GM21825 (cell line): ENCODE data around the gene COA1.
A peak's percentile ranks its signal among the peaks of the same experiment; 100 is the strongest.
"Not testable (repeated sequence)": the region's sequence is repeated elsewhere in the genome, so short reads cannot be mapped to it uniquely, and the experiment has no call there.

Experiments
- ATAC-seq: cut with Tn5 transposase; IDR thresholded peaks from one replicate; pipeline ENCODE4 v1.9.1; 2021; ENCODE audit warnings: mild to moderate bottlenecking, moderate library complexity; ENCODE audit not compliant: unreplicated experiment

Gene COA1

DNA sequence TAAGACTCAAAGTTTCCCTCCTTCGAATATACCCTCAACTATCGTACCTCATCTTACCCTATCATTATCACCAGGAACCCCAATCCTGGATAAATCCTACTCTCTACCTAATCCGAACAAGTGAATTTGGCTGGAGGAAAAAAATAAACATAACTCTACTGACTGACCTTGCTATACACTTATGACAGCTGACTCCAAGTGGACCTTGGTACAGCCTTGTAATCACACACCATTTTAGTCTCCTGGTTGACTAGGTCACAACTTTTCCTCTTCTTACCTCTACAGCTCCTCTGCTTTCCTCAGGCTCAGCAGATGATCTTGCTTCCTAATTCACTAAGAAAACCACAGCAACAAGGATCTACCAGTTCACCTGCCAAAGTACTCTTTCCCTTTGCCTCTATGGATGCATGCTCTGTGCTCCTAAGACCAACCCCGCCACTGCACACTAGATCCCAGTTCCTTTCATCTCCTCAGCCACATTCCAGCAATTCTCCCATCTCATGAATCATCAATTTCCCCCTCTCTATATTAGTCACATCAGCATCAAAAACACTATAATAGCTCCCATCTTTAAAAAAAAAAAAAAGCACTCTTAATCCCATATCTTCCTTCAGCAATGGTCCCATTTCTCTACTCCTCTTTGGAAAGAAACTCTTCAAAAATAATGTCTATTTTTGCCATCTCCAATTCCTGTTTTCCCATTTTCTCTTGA lies 35.5 kb downstream of the COA1 start:
- no peak for ATAC-seq

DNA sequence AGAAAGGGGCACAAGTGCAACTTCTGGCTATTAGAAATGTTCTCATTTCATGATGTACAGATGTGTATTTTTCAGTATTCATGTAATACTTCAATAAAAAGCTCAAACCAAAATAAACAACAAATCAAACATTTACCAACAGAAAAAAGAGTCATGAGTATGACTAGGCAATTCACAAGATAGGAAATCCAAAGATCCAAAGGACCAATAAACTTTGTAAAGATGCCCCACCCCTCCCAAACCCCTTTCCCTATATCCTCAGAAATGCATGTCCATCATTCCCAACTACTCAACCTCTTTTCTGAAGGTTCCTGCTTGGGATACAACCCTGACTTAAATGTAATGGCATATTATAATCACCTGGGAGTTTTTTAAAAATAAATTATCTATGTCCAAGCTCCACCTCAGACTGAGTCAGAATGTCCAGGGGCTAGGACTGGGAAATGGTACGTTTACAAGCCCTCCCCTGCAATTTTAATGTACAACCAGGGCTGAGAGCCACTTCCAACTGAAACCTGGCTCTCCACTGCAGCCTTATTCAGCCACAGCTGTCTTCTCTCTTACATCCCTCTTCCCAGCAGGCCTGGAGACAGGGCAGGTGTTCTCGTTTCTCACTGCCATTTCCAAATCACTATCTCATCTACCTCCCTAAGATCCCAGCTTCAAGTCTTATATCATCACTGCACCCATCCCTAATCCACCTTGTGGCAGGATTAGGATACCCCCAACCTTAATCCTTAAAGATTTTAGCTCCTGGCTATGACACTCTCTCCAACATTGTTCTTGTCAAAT lies 36.5 kb downstream of the COA1 start:
- no peak for ATAC-seq

GRCh38 chr7:43691611-43692010 lies 37.7 kb downstream of the COA1 start:
- no peak for ATAC-seq

DNA sequence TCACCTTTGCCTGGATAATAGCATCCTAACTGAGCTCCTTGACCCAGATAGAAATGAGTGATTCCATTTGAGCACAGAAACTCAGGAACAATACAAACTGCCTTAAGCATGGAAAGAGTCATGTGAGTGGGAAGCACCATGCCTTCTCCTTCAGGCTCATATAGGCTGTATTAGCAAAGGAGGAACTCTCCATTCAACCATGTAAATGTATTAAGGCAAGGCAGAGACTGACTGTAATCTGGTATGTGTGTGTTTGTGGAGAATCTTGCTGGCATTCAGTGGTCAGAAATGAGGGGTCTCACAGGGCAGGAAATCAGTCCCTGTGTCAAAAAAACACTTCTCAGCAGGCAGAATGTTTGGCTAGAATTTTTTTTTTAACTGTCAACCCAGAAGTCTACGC lies 40.2 kb downstream of the COA1 start:
- ATAC-seq, result no peak

DNA sequence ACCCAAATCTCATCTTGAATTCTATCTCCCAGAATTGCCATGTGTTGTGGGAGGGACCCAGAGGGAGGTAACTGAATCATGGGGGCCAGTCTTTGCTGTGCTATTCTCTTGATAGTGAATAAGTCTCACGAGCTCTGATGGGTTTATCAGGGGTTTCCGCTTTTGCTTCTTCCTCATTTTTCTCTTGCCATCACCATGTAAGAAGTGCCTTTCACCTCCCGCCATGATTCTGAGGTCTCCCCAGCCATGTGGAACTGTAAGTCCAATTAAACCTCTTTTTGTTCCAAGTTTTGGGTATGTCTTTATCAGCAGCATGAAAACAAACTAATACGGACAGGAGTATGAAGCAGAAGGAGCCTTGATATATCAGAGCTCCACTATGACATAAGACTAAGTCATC lies 41.5 kb downstream of the COA1 start:
- not testable (repeated sequence) for ATAC-seq

GRCh38 chr7:43686991-43687390 lies 42.3 kb downstream of the COA1 start:
- no peak for ATAC-seq

GRCh38 chr7:43680736-43681135 lies 48.6 kb downstream of the COA1 start:
- ATAC-seq, result no peak

- ATAC-seq, result no peak
These were observed 49.9 kb downstream of the COA1 start for GRCh38 chr7:43679210-43680068.

DNA sequence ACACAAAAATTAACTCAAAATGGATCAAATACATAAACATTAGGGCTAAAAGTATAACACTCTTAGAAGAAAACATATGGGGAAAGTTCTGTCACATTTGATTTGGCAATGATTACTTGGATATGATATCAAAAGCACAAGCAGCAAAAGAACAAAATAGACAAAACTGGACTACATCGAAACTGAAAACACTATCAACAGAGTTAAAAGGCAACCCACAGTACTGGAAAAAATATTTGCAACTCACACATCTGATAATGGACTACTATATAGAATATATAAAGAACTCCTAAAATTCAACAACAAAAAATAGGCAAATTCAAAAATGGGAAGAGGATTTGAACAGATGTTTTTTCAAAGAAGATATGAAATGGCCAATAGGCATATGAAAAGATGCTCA lies 51.0 kb downstream of the COA1 start:
- ATAC-seq, result no peak

- ATAC-seq, result no peak
These were observed 51.5 kb downstream of the COA1 start for GRCh38 chr7:43677864-43678263.

GRCh38 chr7:43674559-43675436 lies 54.5 kb downstream of the COA1 start:
- ATAC-seq, result no peak

- not testable (repeated sequence) for ATAC-seq
These were observed 55.9 kb downstream of the COA1 start for GRCh38 chr7:43673243-43673976.

DNA sequence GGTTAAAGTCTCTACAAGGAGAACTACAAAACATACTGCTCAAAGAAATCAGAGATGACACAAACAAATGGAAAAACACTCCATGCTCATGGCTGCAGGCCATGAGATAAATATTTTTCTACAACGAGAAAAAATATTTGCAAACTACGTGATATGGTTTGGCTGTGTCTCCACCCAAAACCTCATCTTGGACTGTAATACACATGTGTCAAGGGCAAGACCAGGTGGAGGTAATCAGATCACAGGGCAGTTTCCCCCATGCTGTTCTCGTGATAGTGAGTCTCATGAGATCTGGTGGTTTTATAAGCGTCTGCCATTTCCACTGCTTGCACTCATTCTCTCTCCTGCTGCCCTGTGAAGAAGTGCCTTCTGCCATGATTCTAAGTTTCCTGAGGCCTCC lies 57.8 kb downstream of the COA1 start:
- no peak for ATAC-seq

DNA sequence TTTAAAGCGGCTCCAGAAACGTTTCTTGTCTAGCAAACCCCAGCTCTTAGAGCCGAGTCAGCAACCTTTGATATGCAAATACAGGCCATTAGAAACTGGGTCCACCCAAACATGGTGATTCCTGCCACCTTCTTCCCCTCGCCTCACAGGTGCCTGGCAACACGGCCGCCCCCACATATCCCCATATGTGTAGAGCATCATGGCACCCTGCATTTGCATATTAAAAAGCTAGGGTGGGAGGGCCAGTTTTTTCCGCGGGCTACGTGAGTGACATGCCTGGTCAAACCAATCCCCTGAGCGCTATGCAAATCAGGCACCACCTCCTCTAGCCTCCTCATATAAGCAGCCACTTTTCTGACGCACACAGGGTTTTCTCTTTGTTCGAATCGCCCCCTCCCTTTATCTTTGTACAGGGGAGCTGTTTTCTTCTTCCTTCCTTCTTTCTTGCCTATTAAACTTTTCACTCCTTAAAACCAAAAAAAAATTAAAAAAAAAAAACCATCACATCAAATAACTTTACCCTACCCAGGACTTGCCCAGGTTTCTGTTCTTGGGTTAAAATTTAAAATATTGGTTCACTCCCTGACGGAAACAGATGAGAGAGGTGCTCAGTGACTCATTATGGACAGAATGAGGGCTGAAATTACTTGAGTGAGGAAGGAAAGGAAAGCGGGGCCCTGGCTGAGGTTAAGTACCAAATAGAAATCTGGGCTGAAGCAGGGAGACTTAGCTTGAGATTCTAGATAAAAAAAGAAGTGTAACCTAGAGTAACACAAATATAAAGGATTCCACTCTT lies 59.8 kb downstream of the COA1 start:
- ATAC-seq, result peak; percentile 65

- ATAC-seq, result no peak
These were observed 61.3 kb downstream of the COA1 start for GRCh38 chr7:43668035-43668434.

- ATAC-seq, result no peak
These were observed 62.4 kb downstream of the COA1 start for GRCh38 chr7:43666938-43667337.

- ATAC-seq, result no peak
These were observed 64.6 kb downstream of the COA1 start for GRCh38 chr7:43664681-43665080.

DNA sequence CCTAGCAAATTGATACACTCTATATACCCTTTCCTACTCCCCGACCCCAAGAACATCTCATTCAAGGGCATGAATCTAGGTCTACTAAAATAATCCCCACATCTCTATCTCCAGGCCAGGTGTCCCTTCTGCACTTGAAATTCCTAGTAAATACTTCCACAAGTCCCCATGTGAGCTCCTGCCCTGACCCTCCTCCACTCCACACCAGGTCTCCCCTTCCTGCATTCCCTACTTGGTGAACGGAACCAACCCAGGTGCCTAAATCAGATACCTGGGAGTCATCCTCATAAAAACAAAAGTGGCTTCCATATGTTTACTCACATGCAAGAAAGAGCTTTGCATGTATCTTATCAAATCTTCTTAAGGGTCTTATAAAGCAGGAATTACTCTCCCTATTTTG lies 69.2 kb downstream of the COA1 start:
- ATAC-seq, result no peak

DNA sequence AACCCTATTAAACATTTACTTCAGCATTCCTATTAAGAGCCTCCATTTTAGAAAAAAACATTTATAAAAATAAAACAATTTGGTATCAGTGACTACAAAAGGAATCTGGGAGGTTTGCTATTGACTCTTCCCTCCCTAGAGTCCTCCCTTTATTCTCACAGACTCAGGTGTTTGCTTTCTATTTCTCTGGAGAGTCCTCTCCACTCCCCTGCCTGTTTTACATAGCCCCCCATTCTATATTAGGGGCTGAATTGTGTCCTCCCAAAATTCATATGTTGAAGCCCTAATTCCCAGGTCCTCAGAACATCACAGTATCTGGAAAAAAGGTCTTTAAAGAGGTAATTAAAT lies 69.8 kb downstream of the COA1 start:
- no peak for ATAC-seq
